Colonic mucosa (tissue), 4 donors: ENCODE data around the gene SLIT1. TPM values are rescaled to one million over a fixed set of nuclear protein-coding genes. Genes with fewer than 3 reads are reported as not detected.

Experiments used
- DNase-seq: peaks from one replicate; pipeline ENCODE4 v3.0.0-alpha.2; 2020
- H3K27ac ChIP-seq: fragments of 200-600 bp; one replicate; pipeline ENCODE4 v1.8.0; 2021
- H3K27me3 ChIP-seq: fragments of 200-600 bp; one replicate; pipeline ENCODE4 v1.8.0; 2021
- H3K36me3 ChIP-seq: fragments of 200-600 bp; one replicate; pipeline ENCODE4 v1.8.0; 2021
- H3K4me1 ChIP-seq: fragments of 200-600 bp; one replicate; pipeline ENCODE4 v1.8.0; 2021; ENCODE audit warnings: mild to moderate bottlenecking
- H3K4me3 ChIP-seq: fragments of 200-600 bp; one replicate; pipeline ENCODE4 v1.8.0; 2021
- H3K9ac ChIP-seq, 2 donors: one replicate each; pipeline ENCODE4 v1.7.0; 2013; ENCODE audit warnings: control low read depth in 2 of 2, low read depth in 2 of 2, low read length in 2 of 2
- H3K9me3 ChIP-seq: fragments of 200-600 bp; one replicate; pipeline ENCODE4 v1.8.0; 2021
- CTCF ChIP-seq: fragments of 200-600 bp; IDR thresholded peaks from one replicate; pipeline ENCODE4 v1.8.0; 2022; ENCODE audit warnings: antibody characterized with exemption, mild to moderate bottlenecking
- intact Hi-C: fragments of 100-400 bp; cut with DNase I; formaldehyde crosslinking; loops from one replicate; pipeline ENCODE4 v1.14.1; 2022
- total RNA-seq, 2 donors: library from RNA; stranded (reverse); fragmentation: NEBNext Ultra II Directional in 1 of 2; extraction: Animal tissue kit (Norgen Biotek cat#: 25700) in 1 of 2; gene quantifications; one replicate each; pipeline ENCODE4 v1.2.1, GENCODE V29; 2021
- donor health status: healthy.
- donor health status: DM: no; HTN: no; CAD: no.
- donor health status: DM: no; HTN: no; CAD: no.

The SLIT1 gene
- total RNA-seq, 2 donors from 2014 or later, result 0.17 to 0.24 TPM

GRCh38 chr10:97004591-97004990 lies 181.2 kb downstream of the SLIT1 start:
- no peak for DNase-seq
- Histone ChIP-seq H3K9ac (no peak overlapping the region), H3K9me3 (no peaks in the 10 kb centered on the region), H3K27me3 (no peaks in the 10 kb centered on the region), H3K27ac (no peak overlapping the region), H3K4me1 (no peaks in the 10 kb centered on the region), H3K4me3 (no peak overlapping the region), H3K36me3 (no peaks in the 10 kb centered on the region)
- intact Hi-C loops, result no loop called here
- TF ChIP-seq CTCF, result no peak

- no peak for DNase-seq
- Histone ChIP-seq H3K36me3 (no peaks in the 10 kb centered on the region), H3K9ac (no peak overlapping the region), H3K4me1 (no peaks in the 10 kb centered on the region), H3K27ac (no peak overlapping the region), H3K27me3 (no peaks in the 10 kb centered on the region), H3K4me3 (no peak overlapping the region), H3K9me3 (no peaks in the 10 kb centered on the region)
- intact Hi-C loops, result no loop called here
- TF ChIP-seq CTCF, result no peak
Observed at GRCh38 chr10:97003804-97004201, 182.0 kb downstream of the SLIT1 start.

GRCh38 chr10:97003151-97003803 lies 182.5 kb downstream of the SLIT1 start:
- no peaks in the 10 kb centered on the region for H3K9me3 ChIP-seq
- TF ChIP-seq CTCF, result no peak
- no peak overlapping the region for H3K4me3 ChIP-seq
- no peaks in the 10 kb centered on the region for H3K27me3 ChIP-seq
- no peaks in the 10 kb centered on the region for H3K4me1 ChIP-seq
- H3K36me3 ChIP-seq, result no peaks in the 10 kb centered on the region
- H3K9ac ChIP-seq, result no peak overlapping the region
- intact Hi-C loops, result no loop called here
- no peak overlapping the region for H3K27ac ChIP-seq
- DNase-seq, result no peak

- H3K4me3 ChIP-seq, result no peak overlapping the region
- H3K4me1 ChIP-seq, result no peaks in the 10 kb centered on the region
- no peak for DNase-seq
- TF ChIP-seq CTCF, result no peak
- H3K9ac ChIP-seq, result no peak overlapping the region
- H3K36me3 ChIP-seq, result no peaks in the 10 kb centered on the region
- H3K27ac ChIP-seq, result no peak overlapping the region
- intact Hi-C loops, result no loop called here
- H3K27me3 ChIP-seq, result no peaks in the 10 kb centered on the region
- H3K9me3 ChIP-seq, result no peaks in the 10 kb centered on the region
Observed at GRCh38 chr10:97002670-97003069, 183.1 kb downstream of the SLIT1 start.

- Histone ChIP-seq H3K4me3 (no peak overlapping the region), H3K27ac (no peak overlapping the region), H3K36me3 (no peaks in the 10 kb centered on the region), H3K9ac (no peak overlapping the region), H3K27me3 (no peaks in the 10 kb centered on the region), H3K9me3 (no peaks in the 10 kb centered on the region), H3K4me1 (no peaks in the 10 kb centered on the region)
- intact Hi-C loops, result no loop called here
- no peak for TF ChIP-seq CTCF
- no peak for DNase-seq
Observed at GRCh38 chr10:97001183-97001991, 184.4 kb downstream of the SLIT1 start.
